GM13977 (cell line): ENCODE measurements around the gene ZNF107.

Experiments used
- DNase-seq: peaks from one replicate; pipeline ENCODE4 v3.0.0; 2012; ENCODE audit warnings: low spot score
- in situ Hi-C: fragments of 300-500 bp; cut with MboI; formaldehyde crosslinking; loops from one replicate; pipeline ENCODE4 v1.12.0; 2022; ENCODE audit warnings: low sequenced_read_pairs, low pct_unique_long_range_greater_than_20kb, mixed read lengths, inconsistent platforms; ENCODE audit not compliant: unreplicated experiment
- TF ChIP-seq, protein P1 (sequence below): IDR thresholded peaks from 2 replicates; pipeline ENCODE4 v1.5.1; 2012; ENCODE audit warnings: mild to moderate bottlenecking, control low read depth; ENCODE audit not compliant: insufficient read depth; ENCODE audit errors: extremely low read depth, missing control alignments

The ZNF107 gene

DNA sequence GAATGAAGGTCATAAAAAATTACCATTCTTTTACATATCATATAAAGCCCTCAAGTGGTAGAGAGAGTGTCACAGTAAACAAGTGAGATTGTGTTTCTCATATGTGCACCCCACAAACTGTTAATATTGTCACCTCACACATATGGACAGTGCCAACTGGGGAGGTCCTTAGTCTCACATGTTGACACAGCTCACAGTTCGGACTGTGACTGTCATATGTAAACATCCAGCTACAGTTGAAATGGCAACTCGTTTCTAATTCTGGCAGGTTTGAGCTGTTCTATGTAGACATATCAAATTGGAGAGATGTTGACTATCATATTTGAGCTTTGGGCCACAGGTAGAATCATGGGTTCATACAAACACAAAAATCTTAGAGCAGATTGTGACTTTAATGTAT lies 39.4 kb upstream of the ZNF107 start:
- DNase-seq: no peak
- TF ChIP-seq, protein P1, sequence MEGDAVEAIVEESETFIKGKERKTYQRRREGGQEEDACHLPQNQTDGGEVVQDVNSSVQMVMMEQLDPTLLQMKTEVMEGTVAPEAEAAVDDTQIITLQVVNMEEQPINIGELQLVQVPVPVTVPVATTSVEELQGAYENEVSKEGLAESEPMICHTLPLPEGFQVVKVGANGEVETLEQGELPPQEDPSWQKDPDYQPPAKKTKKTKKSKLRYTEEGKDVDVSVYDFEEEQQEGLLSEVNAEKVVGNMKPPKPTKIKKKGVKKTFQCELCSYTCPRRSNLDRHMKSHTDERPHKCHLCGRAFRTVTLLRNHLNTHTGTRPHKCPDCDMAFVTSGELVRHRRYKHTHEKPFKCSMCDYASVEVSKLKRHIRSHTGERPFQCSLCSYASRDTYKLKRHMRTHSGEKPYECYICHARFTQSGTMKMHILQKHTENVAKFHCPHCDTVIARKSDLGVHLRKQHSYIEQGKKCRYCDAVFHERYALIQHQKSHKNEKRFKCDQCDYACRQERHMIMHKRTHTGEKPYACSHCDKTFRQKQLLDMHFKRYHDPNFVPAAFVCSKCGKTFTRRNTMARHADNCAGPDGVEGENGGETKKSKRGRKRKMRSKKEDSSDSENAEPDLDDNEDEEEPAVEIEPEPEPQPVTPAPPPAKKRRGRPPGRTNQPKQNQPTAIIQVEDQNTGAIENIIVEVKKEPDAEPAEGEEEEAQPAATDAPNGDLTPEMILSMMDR: no peak
- in situ Hi-C loops: no loop called here

DNA sequence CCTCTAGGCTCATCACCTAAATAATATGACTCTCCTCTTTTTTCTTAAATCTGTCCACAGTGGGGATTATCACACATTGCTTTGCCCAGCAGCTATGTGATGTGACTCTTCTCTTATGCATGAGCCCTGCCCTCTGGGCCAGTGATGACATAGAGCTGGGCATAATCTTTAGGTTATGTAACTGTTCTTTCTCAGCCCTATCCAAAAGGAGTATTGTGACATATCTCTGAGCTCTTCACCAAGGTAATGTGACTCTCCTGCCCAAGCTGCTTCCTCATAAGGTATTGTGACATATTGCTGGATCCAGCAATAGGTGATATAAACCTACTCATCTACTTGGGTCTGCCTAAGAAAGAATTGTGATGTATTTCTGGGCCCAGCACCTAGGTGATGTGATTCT lies 37.7 kb upstream of the ZNF107 start:
- in situ Hi-C loops: no loop called here
- DNase-seq: no peak
- TF ChIP-seq, protein P1: no peak

DNA sequence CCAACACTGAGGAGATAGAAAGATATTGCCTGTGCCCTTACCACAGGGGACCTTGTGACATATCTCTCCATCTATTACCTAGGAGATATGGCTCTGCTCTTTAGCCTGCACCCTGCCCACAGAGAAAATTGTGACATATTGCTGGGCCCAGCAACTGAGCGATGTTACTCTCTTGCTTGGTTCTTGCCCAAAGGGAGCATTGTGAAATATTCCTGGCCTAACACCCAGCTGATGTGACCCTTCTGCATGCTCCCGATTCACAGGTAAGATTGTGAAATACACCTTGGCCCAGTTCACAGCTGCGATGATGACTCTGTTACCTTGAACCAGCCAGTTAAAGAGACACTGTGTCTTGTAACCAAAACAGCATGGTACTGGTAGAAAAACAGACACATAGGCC lies 37.2 kb upstream of the ZNF107 start:
- TF ChIP-seq, protein P1: no peak
- in situ Hi-C loops: no loop called here
- DNase-seq: no peak

DNA sequence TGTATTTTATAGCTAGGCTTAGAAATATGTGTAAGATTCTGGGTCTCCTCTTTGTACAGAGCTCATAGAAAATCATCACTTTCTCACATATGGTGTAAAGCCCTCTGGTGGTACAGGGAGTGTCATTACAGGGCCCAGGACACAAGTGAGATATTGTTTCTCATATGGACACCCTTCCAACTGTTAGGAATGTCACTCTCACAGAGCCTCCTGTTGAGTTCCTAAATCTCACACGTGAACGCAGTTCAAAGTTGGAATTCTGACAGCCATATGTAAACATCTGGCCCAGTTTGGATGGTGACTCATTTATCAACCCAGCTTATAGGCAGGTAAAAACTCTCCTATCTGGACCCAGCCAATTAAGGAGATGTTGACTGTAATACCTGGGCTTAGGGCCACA lies 35.4 kb upstream of the ZNF107 start:
- TF ChIP-seq, protein P1: peak; percentile 30
- DNase-seq: no peak
- in situ Hi-C loops: no loop called here

DNA sequence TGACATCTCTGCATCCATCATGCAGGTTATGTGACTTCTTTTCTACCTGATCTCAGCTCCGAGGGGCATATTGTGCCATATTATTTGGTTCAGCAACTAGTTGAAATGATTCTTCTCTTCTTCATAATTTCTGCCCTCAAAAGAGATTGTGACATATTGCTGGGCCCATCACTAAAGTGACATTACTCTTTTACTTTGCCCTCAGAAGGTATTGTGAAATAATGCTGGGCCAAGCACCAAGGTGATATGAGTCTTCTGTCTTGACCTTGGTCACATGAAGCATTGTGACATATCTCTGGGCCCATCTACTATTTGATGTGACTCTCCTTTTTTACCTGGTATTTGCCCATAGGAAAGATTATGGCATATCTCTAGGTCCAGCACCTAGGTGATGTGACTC lies 33.9 kb upstream of the ZNF107 start:
- TF ChIP-seq, protein P1: no peak
- DNase-seq: no peak
- in situ Hi-C loops: no loop called here

DNA sequence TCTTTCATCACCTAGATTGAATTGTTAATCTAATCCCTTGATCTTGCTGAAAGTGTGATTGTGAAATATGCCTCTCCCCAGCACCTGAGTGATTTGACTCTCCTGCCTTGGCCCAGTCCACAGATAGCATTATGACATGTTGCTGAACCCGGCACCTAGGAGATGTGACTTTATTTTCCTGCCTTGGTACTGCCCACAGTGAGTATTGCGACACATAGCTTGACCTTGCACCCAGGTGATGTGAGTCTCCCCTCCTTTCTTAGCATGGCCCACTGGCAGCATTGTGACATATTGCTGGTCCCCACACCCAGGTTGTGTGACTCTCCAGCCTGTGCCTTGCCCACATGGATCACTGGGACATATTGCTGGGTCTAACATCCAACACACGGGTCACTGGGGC lies 32.5 kb upstream of the ZNF107 start:
- TF ChIP-seq, protein P1: no peak
- in situ Hi-C loops: no loop called here
- no peak for DNase-seq

DNA sequence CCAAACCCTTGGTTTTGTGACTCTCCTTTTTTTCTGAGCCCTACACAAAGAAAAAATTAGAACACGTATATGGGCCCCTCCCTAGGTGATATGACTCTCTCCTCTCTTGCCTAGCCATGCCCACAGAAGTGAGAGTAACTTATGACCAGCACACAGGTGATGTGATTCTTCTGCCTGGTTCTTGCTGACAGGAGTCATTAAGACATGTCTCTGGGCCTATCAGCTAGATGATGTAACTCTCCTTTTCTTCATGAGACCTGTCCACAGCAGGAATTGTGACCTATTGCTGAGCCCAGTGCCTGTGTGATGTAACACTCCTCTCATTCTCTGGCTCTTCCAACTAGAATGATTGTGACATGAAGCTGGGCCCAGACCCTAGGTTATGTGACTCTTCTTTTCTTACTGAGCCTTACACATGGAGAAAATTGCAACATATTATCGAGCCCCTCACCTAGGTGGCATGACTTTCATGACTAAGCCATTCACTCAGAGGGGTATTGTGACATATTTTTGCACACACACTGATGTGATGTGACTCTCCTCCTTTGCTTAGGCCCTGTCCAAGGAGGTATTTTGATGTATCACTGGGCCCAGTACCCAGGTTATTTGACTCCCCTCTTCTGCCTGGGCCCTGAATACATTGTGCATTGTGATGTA lies 31.4 kb upstream of the ZNF107 start:
- DNase-seq: no peak
- in situ Hi-C loops: no loop called here
- TF ChIP-seq, protein P1: no peak
